Motor neuron (in vitro differentiated cells): ENCODE measurements around the gene SMCO2. TPM values are rescaled to one million over a fixed set of nuclear protein-coding genes. Genes with fewer than 3 reads are reported as not detected.

Experiments used
- ATAC-seq, 8 experiments: fragments of 200-7000 bp; cut with Tn5 transposase; replicated peaks in 6 of 8; 2 replicates each; pipeline ENCODE4 v1.8.0; 2021; ENCODE audit warnings: mild to moderate bottlenecking in 8 of 8, moderate library complexity in 8 of 8
- H3K27ac ChIP-seq, 2 donors: fragments of 250-450 bp; sonication (Bioruptor Pico); 2 replicates each; pipeline ENCODE4 v1.9.0; 2021; ENCODE audit warnings: antibody characterized with exemption in 2 of 2, mild to moderate bottlenecking in 2 of 2, moderate library complexity in 1 of 2
- H3K4me1 ChIP-seq, 2 donors: fragments of 250-450 bp; sonication (Bioruptor Pico); replicated peaks in 1 of 2; 2 replicates each; pipeline ENCODE4 v1.6.1; 2021; ENCODE audit warnings: antibody characterized with exemption in 2 of 2, mild to moderate bottlenecking in 2 of 2, moderate library complexity in 1 of 2
- H3K4me3 ChIP-seq, 5 donors: fragments of 250-450 bp; sonication (Bioruptor Pico); 2 replicates each; pipeline ENCODE4 v1.9.0; 2021; ENCODE audit warnings: antibody characterized with exemption in 5 of 5, mild to moderate bottlenecking in 5 of 5, moderate library complexity in 4 of 5
- WGBS, 10 experiments: fragments of 450-650 bp; shearing (Covaris generic); methylation state at CpG; one replicate each; pipeline ENCODE4 v1.0.0; 2022; 5-methylcytosine and 5-hydroxymethylcytosine counted together
- in situ Hi-C, 9 experiments: fragments of 400-800 bp; cut with MboI; loops; one replicate each; pipeline ENCODE4 v1.15.0; 2021; ENCODE audit warnings: low sequenced_read_pairs in 9 of 9, low pct_unique_long_range_greater_than_20kb in 2 of 9; ENCODE audit not compliant: unreplicated experiment in 9 of 9
- total RNA-seq, 8 experiments: library from RNA; unstranded; fragments of 300-600 nt; gene quantifications; 2 replicates each; pipeline versions ENCODE4 v1.2.3 to v1.2.4, GENCODE V29; 2022

The SMCO2 gene
- total RNA-seq, 8 experiments from 2014 or later, result 0.71 TPM; not detected in 7

DNA sequence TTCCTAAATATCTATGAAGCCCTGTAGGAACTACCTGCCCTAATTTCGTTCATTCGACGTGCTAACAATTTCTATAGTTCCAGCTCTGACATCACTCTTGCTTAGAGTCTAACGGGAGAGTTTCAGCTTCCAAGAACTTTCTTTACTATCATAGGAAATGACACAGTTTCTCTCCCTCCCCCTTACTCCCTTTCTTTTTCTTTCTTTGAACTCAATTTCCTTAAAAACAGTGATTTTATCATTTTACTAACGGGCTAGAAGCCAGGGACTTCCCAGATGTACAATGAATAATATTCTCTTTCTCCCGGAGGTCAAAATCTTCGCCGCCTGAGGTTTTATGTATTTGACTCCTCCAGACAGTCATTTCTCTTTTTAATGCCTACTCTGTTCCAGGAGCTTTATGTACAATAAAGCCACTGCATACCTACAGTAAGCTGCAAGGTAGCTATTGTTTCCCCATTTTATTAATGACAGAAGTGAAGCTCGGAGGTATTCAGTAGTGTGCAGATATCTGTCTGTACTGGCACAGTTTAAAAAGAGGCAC is 15.7 kb downstream of the SMCO2 start:
- 31 to 89% (median 73%) methylated on average over 3 to 9 of the region's 9 CpGs for WGBS, 10 experiments
- H3K4me1 ChIP-seq, result no peaks in the 10 kb centered on the region
- no peak overlapping the region for H3K4me3 ChIP-seq
- H3K27ac ChIP-seq, result no peak overlapping the region
- in situ Hi-C loops, result no loop called here
- ATAC-seq, result peak in 2 of 8 experiments; percentile 47 to 65

DNA sequence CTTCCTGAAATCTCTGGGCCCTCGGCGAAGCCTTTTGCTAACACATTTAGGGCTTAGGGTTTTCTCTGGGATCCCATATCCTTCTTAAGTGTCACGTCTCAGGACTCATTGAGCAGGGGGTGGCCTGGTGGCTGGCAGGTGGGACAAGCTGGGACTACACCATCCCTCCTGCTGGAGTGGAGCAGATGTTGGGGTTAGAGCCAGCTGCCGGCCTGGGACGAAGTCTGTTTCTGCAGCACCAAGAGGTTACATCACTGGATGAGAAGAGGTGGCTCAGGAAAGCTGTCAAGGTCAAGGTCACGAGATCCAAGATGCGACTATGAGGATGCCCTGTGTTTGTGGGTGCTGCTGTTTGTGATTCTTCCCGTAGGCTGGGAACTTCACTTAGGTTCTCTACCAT is 16.3 kb downstream of the SMCO2 start:
- ATAC-seq, result no peak
- H3K27ac ChIP-seq, result no peak overlapping the region
- 83 to 100% (median 89%) methylated on average over 2 to 7 of the region's 8 CpGs; no CpG with 5 or more reads in 2 of the 10 experiments for WGBS, 10 experiments
- H3K4me1 ChIP-seq, result no peaks in the 10 kb centered on the region
- in situ Hi-C loops, result no loop called here
- H3K4me3 ChIP-seq, result no peak overlapping the region

DNA sequence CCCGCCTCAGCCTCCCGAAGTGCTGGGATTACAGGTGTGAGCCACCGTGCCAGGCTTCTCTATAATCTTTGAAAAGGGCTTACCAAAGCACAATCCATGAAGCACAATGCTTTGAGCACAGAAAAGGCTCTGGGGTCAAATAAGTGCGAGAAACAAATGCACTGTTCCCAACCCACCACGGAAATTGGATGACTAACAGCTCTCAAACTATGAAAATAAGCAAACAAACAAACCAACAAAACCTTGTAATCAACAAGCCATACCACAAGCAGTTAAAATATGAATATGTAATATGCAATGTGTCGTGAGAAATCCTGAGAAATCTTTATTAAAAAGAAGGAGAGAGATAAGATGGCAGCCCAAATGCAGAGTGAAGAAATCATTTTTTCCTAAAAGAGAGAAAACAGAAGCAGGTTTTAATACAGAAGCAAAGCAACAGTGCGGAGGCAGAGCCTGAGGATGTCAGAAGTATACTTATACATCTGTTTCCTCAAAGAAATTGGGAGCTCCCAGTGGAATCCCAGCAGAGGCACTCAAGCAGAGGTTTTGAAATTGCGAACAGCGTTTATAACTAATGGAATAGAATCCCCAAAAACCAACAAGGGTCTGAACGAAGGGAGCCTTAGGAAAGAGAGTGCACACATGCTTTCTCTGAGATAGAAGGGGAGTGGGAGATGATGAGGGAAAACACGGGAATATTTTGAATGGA is 17.1 kb downstream of the SMCO2 start:
- in situ Hi-C loops, result no loop called here
- Histone ChIP-seq H3K27ac (no peak overlapping the region), H3K4me3 (no peak overlapping the region), H3K4me1 (peaks cover 0 to 5% of the 10 kb centered on the region in 2 donors)
- ATAC-seq, result no peak
- 42 to 90% (median 79%) methylated on average over 2 to 9 of the region's 11 CpGs for WGBS, 10 experiments

DNA sequence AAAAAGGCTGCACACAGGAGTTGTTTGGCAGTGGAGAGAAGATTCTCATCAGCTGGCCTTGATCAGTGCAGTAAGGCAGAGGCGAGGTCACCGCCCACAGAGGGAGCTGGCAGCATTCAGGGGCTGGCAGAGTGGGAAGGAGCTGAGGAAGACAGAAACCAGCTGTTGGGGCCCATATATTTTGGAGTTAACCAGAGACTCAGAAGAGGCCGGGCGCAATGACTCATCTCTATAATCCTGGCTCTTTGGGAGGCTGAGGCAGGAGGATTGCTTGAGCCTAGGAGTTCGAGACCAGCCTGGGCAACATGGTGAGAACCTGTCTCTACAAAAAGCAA is 17.7 kb downstream of the SMCO2 start:
- Histone ChIP-seq H3K4me3 (no peak overlapping the region), H3K27ac (no peak overlapping the region), H3K4me1 (peaks cover 4 to 10% of the 10 kb centered on the region in 2 donors)
- WGBS, 10 experiments, result 8 to 100% (median 79%) methylated on average over 1 to 4 of the region's 5 CpGs; no CpG with 5 or more reads in 3 of the 10 experiments
- ATAC-seq, result peak in 2 of 8 experiments; percentile 18 to 20
- in situ Hi-C loops, result no loop called here

DNA sequence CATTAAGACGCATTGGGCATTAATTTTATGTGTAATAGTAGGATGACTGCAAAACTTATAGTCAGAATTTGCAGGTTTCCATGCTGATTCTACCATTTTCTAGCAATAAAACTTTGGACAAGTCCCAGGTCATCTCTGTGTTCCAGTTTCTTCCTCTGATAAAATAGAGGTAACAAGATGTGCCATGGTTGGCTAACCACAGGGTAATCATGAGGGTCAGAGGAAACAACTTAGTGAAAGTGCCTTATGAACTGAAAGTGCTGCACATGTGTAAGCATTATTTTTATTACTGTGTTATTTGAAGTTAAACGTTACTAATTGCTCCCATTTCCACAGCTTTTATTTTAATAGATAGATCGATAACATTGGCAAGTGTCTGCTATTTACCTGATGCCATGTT is 21.1 kb downstream of the SMCO2 start:
- no peak for ATAC-seq
- 64 to 100% (median 80%) methylated on average over 1 to 3 of the region's 3 CpGs; no CpG with 5 or more reads in 2 of the 10 experiments for WGBS, 10 experiments
- H3K4me1 ChIP-seq, result peaks cover 10 to 21% of the 10 kb centered on the region in 2 donors
- in situ Hi-C loops, result no loop called here
- H3K27ac ChIP-seq, result no peak overlapping the region
- no peak overlapping the region for H3K4me3 ChIP-seq

DNA sequence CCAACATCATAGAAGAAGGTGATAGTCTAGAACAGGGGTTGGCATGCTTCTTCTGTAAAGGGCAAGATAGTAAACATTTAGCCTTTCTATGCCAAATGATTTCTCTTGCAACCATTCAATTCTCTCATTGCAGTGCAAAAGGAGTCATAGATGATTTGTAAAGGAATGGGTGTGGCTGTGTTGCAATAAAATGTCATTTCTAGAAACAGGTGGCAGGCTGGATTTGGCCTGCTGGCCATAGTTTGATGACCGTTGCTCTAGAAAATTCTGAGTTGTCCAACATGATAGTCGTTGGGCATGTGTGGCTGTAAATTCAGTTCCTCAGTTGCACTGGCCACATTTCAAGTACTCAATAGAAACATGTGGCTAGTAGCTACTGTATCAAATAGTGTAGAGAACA is 21.7 kb downstream of the SMCO2 start:
- Histone ChIP-seq H3K4me1 (peaks cover 10 to 21% of the 10 kb centered on the region in 2 donors), H3K27ac (peak overlapping the region in 1 of 2 donors; percentile 44), H3K4me3 (no peak overlapping the region)
- peak in 1 of 8 experiments; percentile 32 for ATAC-seq
- WGBS, 10 experiments, result 0 to 100% (median 62%) methylated on average over 1 to 2 of the region's 2 CpGs; no CpG with 5 or more reads in 5 of the 10 experiments
- in situ Hi-C loops, result no loop called here

DNA sequence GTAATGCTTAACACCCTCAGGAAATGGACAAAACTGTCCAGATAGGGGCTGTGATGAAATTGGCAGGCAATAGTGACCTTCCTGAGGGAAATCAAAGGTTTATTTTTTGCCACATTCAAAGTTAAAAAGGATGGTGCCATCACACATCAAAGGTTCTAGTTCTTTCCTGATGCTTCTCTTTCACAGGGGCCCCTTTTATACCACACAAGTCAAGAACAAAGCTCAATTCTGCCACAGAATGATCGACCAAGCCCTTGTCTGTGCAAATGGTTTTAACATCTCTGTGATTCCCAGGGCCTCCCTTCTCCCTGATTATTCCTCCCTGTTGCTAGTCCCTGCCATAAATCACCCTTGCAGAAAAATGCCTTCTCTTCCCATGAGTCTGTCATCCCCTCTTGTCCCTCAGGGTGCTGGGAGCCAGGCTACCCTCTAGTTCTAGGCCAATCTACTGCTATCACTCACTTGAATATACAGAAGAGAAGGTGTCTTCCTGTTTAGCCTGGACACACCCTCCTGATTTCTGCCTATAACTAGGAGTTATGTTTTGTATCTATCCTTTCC is 22.7 kb downstream of the SMCO2 start:
- peak; percentile 11 to 99 (median 90) for ATAC-seq
- Histone ChIP-seq H3K4me3 (no peak overlapping the region), H3K4me1 (peaks cover 10 to 21% of the 10 kb centered on the region in 2 donors), H3K27ac (peak overlapping the region in 1 of 2 donors; percentile 44)
- 0 to 25% (median 0%) methylated on average over 1 of the region's 1 CpG; no CpG with 5 or more reads in 5 of the 10 experiments for WGBS, 10 experiments
- in situ Hi-C loops, result no loop called here

DNA sequence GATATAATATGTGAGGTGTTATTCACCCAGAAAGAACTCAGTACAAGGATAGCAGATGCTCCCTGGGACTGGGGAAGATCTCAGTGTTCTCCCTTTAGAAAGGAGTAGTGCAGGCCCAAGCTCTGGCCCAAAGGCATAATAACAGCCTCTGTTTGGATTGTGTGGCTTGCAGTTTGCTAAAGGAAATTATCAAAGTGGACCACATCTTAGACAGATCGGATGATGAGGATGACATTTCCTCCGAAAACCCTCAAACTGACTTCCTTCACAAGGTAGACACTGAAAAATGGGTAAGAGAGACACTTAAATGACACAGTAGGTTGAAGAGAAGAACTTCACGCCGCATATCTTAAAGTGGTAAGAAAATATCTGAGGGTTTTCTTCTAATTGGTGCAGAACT is 26.1 kb downstream of the SMCO2 start:
- Histone ChIP-seq H3K4me3 (no peak overlapping the region), H3K4me1 (peaks cover 10 to 21% of the 10 kb centered on the region in 2 donors), H3K27ac (no peak overlapping the region)
- WGBS, 10 experiments, result 42 to 100% (median 71%) methylated on average over 1 to 4 of the region's 4 CpGs; no CpG with 5 or more reads in 2 of the 10 experiments
- ATAC-seq, result no peak
- in situ Hi-C loops, result no loop called here

DNA sequence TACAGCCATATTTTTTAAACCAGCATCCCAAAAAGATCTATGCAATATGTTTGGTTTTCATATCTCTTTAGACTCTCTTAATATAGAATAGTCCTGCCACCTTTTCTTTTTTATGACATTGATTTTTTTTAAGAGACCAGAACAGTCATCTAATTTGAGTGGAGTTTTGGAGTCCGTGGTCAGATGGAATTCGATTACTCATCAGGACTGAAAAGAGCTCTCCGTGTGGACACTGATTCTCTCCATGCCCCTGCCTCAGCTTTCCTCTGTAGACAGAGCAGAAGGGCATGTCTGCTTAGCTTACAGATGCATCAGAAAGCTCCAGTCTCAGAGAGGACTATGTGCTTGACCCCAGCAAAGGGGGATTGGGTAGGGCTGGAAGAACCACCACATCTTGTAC is 27.8 kb downstream of the SMCO2 start:
- Histone ChIP-seq H3K4me1 (peaks cover 4 to 9% of the 10 kb centered on the region in 2 donors), H3K4me3 (no peak overlapping the region), H3K27ac (no peak overlapping the region)
- WGBS, 10 experiments, result 0 to 100% (median 60%) methylated on average over 1 to 3 of the region's 3 CpGs; no CpG with 5 or more reads in 1 of the 10 experiments
- peak in 2 of 8 experiments; percentile 23 to 46 for ATAC-seq
- in situ Hi-C loops, result no loop called here

DNA sequence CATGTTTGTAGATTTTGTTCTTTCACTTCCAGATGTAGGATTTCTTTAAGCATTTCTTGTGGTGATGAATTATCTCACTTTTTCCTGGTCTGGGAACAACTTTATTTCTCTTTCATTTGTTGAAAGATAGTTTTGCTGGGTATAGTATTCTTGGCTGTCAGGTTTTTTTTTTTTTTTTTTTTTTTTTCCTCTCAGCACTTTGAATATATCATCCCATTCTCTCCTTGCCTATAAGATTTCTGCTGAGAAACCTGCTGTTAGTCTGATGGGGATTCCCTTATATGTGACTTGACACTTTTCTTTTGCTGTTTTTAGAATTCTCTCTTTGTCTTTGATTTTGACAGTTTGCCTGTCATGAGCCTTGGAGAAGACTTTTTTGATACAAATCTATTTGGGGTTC is 30.5 kb downstream of the SMCO2 start:
- H3K4me3 ChIP-seq, result no peak overlapping the region
- in situ Hi-C loops, result no loop called here
- no peak for ATAC-seq
- H3K27ac ChIP-seq, result no peak overlapping the region
- no peaks in the 10 kb centered on the region for H3K4me1 ChIP-seq

DNA sequence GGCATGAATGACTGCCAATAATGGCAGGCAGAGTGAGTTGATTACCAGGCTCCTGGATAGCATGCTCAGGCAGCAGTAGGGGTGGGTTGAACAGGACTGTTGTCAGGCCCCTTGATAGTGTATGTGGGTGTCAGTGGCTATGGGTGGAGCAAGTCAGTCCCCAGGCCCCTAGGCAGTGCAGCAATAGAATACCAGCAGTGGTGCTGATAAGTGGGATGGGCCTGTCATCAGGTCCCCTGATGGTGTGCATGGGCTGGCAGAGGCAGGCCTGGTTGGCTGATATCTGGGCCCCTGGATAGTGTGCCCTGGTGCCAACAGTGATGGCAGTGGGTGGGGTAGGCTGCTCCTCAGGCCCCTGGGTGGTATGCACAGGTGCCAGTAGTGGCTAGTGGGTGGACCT is 32.4 kb downstream of the SMCO2 start:
- Histone ChIP-seq H3K4me3 (no peak overlapping the region), H3K4me1 (no peaks in the 10 kb centered on the region), H3K27ac (no peak overlapping the region)
- in situ Hi-C loops, result no loop called here
- no peak for ATAC-seq

DNA sequence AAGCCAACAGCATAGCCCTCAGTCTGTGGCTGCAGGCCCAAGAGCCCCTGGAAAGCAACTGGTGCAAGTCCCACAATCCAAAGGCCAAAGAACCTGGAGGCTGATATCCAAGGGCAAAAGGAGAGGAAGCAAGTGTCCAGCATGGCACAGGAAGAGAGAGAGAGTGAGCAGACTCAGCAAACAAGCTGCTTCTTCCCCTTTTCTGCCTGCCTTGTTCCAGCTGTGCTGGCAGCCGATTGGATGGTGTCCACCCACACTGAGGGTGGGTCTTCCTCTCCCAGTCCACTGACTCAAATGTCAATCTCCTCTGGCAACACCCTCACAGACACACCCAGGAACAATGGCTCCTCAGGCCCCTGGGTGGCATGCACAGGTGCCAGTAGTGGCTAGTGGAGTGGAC is 33.5 kb downstream of the SMCO2 start:
- in situ Hi-C loops, result no loop called here
- 20 to 80% methylated on average over 1 of the region's 1 CpG; no CpG with 5 or more reads in 8 of the 10 experiments for WGBS, 10 experiments
- no peak for ATAC-seq

DNA sequence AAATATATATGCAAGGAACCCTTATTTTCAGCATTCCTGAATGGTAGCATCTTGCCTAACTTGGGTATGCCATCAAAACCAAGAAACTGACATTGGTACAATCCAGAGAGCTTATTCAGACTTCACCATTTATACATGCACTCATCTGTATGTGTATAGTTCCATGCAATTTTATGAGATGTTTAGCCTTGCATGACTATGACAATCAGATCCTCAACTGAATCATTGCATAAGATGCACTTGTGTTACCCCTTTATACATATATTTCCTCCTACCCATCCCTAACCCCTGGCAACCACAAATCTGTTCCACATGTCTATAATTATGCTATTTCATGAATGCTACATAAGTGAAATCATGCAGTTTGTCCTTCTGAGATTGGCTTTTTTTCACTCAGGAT is 40.4 kb downstream of the SMCO2 start:
- Histone ChIP-seq H3K27ac (no peak overlapping the region), H3K4me3 (no peak overlapping the region), H3K4me1 (no peaks in the 10 kb centered on the region)
- peak in 1 of 8 experiments; percentile 34 for ATAC-seq
- in situ Hi-C loops, result no loop called here

More for the DNA sequence above, 33.5 kb downstream of the SMCO2 start:
- H3K4me1 ChIP-seq, result no peaks in the 10 kb centered on the region
- H3K27ac ChIP-seq, result no peak overlapping the region
- no peak overlapping the region for H3K4me3 ChIP-seq

DNA sequence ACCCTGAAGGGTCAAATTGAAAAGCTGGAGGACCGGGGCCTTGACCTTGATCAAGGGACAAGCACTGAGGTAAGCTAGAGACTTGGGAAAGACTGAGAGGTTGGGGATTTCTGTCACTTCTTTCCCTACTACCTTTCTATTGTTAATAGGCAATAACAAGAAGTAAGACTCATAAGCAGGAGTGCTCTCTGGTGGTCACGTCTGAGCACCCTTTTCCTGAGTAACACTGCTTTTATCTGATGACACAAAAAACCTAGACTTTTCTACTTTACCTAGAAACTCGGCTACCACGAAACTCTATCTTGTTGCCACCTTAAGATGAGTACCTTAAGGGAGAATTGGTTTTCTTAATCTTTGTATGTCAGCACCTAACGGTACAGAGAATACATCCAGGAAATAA is 41.9 kb downstream of the SMCO2 start:
- in situ Hi-C loops, result no loop called here
- ATAC-seq, result no peak
- WGBS, 10 experiments, result 83 to 100% (median 92%) methylated on average over 1 to 5 of the region's 5 CpGs

More for the DNA sequence above, 41.9 kb downstream of the SMCO2 start:
- Histone ChIP-seq H3K4me1 (no peaks in the 10 kb centered on the region), H3K27ac (no peak overlapping the region), H3K4me3 (no peak overlapping the region)
